NCI-H187 treated with DMSO at 0.1 percent for 48 hours (cell line): ENCODE data around the gene XPNPEP2.
"Not testable (repeated sequence)": the region's sequence is repeated elsewhere in the genome, so short reads cannot be mapped to it uniquely, and the experiment has no call there.

ENCODE experiments used
- DNase-seq: peaks from one replicate; lab custom pipeline; 2025; lab: John Stamatoyannopoulos, UW

Gene XPNPEP2

DNA sequence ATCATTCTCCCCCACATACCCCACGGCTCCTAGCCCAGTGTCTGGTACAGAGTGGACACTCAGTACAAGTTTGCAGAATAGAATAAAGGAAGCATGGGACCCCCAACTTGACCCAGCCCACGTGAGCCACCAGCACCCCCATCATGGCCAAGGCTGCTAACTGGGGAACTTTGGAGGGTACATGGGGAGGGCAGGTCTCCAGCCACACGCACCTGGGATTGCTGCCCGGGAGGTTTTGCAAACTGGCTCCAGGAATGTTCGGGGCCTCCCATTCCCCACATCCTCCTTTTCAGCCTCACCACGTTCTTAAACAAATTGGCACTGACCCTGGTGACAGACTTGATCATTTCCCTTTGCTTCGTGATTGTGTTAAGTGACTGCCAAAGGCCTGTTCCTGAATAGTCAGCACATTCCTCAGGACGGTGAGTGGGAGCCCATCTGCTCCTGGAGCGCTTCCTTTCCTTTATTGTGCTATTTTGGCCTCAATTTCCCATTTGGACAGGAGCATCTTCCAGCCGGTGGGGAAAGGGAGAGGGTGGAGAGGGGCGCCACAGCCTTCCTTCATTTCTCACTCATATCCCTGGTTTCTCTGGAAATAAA is 18.7 kb upstream of the XPNPEP2 start:
- no peak for DNase-seq

DNA sequence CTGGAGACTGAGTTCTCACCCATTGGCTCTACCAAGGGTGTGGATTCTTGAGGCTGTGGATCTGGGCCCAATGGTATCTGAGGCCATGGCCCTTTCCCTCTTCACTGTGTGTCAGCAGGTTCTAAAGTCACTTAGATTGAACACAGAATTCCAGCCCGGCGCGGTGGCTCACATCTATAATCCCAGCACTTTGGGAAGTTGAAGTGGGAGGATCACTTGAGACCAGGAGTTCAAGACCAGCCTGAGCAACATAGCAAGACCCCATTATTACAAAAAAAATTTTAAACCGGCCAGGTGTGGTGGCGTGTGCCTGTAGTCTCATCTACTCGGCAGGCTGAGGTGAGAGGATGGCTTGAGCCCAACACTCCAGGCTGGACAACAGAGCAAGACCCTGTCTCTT is 18.0 kb upstream of the XPNPEP2 start:
- DNase-seq = no peak

DNA sequence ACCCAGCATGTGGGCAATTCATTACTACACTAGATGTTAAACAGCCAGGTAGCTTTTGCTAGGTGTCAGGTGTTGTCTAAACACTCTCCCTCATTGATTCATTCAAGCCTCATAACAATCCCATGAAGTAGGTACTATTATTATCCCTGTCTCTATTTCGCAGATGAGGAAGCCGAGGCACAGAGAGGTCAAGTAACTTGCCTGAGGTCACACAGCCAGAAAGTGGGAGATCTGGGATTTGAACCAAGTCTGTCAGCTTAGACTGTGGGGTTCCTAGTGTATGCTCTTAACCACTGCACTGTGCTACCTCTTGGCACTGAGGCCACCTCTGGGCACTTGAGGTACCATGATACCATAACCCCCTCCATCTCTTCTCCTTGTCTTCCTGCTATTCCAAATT is 17.4 kb upstream of the XPNPEP2 start:
- no peak for DNase-seq

DNA sequence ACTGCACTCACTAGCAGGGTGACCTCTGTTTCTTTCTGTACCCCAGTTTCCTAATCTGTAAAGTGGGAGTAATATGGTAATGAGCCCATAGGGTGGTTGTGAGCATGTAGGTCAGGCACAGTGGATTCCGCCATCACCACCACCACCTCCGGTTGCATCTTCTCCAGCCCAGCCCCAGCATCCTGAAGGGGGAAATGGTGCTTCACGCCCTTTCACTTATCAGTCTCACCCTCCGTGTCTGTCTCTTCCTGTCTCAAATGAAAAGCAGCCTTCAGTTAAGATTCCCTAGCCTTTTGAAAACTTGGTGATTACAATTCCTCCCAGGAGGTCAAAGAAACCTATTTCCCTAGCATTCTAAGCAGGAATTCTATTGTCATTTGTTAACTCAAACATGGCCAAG is 16.9 kb upstream of the XPNPEP2 start:
- DNase-seq = no peak

DNA sequence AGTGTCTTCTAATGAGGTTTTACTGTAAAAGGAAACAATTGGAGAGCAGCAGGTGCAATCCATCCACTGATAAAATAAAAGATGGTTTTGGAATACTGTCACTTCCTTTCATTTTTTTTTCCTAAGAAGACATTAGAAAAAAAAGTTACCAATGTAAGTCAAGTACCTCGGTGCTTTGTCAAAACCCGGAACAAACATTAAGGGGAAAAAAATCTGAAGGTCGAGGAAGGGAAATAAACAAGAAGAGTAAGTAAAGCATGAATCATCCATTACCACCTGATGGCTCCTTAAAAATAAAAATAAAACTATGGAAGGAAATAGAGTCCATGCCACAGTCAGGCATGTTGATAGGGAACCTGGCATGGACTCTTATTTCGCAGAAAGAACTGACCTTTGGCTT is 15.3 kb upstream of the XPNPEP2 start:
- DNase-seq = no peak

DNA sequence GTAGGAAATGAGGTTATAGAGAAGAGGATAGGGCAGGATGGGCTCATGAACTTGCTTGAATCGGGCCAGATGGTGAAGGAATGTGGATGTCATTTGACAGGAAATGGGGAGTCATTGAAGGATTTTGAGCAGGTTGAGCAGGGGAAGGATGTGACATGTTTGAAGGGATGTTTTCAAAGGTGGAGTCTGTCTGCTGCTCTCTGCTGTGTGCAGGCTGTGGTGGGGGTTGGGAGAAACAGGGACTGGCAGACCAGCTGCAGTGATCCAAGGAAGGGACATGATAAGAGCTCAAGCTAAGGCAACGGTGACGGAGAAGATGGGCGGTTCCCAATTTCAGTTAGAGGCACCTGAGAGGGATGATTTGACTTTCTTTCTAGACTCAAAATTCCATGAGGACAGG is 14.0 kb upstream of the XPNPEP2 start:
- no peak for DNase-seq

DNA sequence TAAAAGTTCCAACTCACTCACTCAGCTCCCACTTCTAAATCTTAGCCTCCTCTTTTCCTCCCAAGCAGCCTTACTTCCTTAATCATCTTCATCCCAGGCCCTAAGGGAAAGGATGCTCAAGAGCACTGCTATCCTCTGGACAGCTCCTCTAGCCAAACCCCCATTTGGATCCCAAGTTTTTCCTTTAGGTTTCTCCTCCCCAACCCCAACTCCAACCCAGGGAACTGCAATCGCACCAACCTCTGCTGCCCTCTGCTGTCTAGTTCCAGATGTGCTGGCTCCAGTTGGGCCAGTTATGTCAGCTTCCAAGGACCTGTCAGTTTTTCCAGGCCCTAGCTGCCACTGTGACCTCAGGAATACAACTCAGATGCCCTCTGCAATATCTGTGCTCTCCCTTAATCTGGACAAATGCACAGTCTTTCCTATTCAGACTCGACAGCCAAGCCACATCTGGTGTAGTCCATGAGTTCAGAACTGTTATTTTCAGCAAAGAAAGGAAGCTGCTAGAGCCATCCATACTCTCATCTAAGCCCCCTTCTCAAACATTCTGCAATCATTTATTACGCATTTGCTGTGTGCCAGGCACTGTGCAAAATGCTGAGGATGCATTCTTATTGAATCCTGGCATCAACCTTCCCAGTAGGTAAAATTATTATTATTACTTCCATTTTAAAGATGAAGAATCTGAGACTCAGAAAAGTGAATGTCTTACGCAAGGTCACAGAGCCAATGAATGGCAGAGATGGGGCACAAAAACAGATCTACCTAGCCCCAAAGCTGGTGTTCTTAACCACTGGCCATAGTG is 12.3 kb upstream of the XPNPEP2 start:
- no peak for DNase-seq

DNA sequence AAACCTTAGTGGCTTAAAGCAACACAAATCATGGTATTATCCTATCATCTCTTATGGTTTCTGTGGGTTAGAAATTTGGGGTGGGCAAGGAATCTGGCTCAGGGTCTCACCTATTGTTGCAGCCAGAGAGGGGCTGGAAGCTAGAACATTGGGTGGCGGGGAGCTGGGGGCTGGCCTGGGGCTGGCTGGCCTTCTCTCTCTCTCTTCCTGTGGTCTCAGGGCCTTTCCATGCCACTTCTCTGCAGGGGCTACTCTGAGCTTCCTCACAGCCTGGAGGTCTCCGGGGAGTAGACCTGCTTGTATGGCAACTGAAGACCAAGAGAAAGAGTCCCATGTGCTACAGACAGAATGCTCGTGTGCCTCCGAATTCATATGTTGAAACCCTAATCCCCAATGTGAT is 10.7 kb upstream of the XPNPEP2 start:
- no peak for DNase-seq

DNA sequence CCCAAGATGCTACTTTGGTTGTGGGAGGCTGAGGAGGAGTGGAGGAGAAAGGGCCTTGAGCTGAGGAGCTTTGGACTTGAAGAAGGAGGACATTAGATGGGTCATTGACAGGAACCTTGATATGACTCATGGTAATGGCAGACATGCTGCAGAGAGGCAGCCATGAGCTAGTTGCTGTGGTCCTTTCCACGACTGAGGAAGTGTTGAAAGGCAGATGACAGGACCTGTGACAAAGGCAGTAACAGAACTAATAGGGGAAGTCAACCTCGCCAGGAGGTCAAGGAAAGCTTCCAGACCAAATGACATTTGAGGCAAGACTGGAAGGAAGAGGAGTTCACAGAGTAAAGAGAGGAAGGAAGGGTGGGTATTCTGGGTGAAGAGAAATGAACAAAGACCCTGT is 7.6 kb upstream of the XPNPEP2 start:
- DNase-seq = no peak

DNA sequence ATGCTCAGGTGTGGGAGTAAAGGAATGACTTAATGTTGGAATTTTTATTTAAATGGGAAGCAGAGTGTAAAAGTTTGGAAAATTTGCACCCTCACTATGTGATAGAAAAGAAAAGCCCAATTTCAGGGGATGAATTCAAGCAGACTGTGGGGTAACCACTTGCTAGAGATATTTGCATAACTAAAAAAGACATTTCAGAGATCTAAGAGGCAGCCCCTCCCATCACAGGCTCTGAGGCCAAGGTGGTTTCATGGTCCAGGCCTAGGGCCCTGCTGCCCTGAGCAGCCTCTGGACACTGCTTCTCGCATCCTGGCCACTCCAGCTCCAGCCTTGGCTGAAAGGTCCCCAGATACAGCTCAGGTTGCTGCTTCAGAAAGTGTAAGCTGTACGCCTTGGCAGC is 5.9 kb upstream of the XPNPEP2 start:
- no peak for DNase-seq

DNA sequence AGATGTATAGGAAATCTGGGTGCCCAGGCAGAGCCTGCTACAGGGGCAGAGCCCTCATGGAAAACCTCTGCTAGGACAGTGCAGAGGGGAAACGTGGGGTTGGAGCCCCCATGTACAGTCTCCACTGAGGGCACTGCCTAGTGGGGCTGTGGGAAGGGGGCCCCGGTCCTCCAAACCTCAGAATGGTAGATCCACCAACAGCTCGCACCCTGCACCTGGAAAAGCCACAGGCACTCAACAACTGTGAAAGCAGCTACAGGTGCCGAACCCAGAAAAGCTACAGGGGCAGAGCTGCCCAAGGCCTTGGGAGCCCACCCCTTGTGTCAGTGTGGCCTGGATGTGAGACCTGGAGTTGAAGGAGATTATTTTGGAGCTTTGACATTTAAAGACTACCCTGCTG is 5.4 kb upstream of the XPNPEP2 start:
- no peak for DNase-seq

DNA sequence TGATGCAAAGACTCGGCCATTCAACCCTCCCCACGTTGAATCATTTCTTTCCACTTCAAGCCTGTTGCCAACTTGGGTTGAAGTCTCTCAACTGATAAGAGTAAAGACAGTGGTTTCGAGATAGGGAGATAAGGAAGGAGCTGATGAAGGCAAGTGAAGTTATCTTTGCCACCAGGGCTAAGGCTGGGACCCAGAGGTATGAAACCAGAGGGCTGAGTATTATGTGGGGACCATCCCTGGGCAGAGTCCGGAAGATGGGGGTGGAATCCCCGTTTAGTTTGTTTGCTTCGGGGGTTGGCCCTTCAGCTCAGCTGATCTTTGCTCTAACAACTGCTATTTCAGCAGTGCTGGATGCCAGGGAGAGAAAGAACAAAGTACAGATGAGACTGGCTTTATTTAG is 2.3 kb upstream of the XPNPEP2 start:
- no peak for DNase-seq

DNA sequence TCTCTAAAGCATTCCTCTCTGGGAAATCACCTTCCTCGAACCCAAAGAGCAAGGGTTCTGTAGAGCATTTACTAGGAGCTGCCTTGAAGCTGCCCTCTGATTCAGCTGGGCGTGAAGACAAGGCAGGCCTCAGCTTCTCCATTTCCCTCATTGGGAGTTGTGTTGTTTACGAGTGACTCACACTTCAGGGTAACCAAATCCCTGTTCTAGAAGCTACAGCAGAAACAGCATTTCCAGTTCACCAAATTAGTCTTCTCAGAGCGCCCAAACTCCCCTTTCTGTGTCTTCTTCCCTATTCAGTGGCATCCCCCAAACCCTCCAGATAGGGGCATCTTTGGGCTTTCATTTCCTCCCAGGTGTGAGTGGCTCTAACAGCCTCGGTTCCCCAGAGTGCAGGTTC is 863 bp upstream of the XPNPEP2 start:
- DNase-seq = no peak

DNA sequence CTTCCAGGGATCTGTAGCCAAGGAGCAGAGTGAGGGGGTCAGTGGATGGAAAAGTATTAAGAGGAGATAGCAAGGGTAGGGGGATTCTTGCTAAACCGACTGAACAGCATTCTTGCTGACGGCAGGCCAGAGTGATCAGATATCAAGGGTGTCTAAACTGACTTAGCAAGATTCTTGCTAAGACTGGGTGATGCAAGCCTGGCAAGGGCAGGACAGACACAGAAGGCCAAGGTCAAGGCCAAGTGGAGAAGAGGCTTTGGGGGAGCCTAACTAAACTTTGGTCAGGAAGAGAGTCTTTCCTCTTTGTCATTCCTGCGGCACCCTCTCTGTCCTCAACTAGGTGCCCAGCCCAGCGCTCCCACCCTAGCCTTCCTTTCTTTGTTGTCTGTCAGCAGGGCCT is 799 bp downstream of the XPNPEP2 start:
- DNase-seq = no peak

DNA sequence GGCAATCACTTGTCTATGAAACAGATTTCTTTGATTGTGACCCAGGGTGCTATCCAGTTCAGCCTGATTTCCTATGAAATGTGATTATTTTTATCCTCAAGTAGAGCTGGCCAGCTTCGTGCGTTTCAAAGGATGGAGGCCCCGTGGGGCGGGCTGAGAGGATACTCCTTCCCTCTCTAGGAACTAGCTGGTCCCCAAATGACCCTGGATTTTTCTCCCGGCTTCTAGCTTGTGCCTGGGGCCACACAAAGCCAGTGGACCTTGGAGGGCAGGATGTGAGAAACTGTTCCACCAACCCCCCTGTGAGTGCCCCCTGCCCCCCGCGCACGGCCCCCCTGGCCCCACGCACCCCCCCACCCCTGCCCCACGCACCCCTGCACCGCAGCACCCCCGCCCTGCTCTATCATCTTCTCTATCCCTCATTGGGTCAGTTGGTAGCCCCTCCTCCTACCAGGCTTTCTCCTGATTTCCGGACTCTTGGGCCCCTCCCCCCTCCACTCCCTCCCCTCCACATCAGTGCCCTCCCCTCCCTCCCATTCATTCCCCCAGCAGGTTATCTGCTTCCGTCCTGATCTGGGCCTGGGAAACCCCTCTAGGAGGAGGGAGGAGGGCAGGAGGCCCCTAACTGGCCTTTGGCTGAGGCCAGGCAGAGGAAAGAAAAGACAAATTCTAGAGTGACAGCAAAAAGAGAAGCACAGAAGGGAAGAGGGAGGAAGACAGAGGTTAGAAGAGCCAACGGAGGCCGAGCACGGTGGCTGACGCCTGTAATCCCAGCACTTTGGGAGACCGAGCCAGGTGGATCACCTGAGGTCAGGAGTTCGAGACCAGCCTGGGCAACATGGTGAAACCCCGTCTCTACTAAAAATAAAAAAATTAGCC is 3.3 kb downstream of the XPNPEP2 start:
- no peak for DNase-seq

DNA sequence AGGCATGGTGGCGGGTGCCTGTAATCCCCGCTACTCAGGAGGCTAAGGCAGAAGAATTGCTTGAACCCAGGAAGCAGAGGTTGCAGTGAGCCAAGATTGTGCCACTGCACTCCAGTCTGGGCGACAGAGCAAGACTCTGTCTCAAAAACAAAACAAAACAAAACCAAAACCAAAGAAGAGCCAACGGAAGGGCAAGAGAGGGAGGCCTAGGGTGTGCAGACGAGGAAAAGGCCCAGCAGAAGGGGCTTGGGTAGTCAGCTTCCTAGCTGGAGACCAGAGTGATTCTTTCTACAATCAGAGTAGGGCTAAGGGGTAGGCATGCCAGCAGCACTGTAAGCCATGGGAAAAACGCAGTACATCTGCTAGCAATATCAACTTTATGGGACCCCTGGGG is 4.0 kb downstream of the XPNPEP2 start:
- DNase-seq = not testable (repeated sequence)

DNA sequence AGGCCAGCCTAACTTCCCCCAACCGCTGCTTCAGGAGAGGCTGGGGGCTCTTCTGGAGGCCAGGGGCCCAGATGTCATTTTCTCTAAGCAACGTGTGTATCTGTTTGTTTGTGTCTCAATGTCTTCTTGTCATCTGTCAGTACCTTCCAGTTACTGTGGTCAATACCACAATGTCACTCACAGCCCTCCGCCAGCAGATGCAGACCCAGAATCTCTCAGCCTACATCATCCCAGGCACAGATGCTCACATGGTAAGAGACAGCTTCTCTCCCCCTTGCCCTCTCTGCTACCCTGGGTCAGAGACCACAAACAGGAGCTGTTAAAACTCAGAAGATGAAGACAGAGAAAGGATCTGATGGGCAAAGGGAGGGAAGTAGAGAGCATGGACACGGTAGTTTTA is 5.0 kb downstream of the XPNPEP2 start:
- no peak for DNase-seq

DNA sequence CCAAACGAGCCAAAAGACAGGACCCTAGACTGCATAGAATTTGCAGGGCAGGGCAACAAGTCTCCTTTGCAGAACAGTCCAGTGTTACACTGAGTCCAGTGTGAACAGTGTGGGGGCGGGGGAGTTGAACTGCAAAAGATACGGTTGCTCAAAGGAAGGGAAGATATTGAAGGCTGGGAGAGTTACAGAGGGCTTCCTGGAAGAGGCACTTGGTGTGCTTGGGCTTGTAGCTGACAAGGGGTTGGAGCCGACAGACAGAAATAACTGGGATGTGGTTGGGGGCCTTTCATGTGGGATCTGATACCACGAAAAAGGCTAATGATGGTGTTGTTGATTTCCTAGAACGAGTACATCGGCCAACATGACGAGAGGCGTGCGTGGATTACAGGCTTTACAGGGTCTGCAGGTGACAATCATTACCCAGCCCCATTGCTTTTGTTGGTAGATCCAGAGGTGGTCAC is 6.1 kb downstream of the XPNPEP2 start:
- DNase-seq = no peak

DNA sequence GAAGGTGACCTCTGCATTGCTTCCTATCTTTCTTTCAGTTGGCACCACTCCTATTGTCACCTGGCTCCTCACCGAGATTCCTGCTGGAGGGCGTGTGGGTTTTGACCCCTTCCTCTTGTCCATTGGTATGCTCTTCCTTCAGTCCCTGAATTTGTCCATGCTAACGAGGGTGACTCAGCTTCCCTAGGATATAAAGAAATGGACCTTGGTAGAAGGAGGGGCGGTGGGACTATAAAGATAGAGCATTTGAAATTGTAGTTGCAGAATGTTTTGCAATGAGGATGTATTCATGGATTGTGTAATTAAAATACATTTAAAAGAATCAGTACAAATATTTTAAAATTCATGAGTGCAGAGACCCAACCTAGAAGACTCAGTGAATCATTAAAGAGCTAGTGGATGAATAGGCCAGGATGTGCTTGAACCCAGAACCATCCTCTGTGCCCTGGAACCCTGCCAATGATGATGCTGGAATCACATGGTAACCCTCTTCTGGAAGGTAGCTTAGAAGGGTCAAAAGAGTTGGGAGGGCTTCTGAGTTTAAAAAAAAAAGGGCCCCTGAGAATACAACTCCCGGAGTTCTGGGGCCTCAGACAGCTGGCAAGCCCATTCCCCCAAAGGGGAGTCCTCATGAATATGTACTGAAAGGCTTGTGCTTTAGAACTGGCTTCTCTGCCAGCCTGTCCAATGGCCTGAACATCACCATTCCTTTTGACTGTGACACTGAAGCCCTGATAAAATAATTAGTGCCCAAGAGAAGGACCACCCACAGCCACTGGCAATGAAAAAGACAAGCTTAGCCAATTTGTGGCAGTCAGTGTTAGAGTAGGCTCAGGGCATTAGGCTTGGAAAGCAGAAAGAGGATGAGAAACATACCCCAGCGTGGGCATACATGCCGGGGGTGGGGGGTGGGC is 8.0 kb downstream of the XPNPEP2 start:
- DNase-seq = no peak

DNA sequence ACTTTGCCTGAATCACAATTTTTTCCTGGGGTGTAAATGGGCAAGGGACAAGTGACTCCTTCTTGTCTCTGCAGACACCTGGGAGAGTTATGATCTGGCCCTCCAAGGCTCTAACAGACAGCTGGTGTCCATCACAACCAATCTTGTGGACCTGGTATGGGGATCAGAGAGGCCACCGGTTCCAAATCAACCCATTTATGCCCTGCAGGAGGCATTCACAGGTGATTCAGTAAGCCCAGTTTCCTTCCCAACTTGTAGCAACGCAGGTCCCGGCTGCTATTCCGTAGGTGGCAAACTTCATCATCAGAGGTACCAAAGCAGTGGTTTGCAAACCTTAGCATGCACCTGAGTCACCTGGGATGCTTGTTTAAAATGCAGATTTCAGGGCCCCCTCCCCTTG is 8.8 kb downstream of the XPNPEP2 start:
- DNase-seq = no peak

DNA sequence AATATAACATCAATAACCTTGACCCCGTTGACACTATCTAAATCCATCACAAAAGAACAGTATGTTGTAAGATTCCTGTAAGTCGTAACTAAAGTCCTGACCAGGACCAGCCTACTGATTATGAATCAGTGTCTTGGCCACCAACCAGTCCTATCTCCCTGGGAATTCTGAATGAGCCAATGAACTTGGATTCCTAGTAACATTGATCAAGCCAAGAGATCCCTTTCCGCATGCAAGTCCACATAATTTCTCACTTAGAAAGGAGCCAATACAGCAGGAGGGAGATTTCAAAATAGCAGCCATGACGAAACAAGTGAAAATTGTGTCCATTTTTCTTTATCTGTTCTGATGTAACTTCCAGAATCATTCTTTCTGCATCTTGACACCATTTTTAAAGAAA is 9.5 kb downstream of the XPNPEP2 start:
- no peak for DNase-seq

DNA sequence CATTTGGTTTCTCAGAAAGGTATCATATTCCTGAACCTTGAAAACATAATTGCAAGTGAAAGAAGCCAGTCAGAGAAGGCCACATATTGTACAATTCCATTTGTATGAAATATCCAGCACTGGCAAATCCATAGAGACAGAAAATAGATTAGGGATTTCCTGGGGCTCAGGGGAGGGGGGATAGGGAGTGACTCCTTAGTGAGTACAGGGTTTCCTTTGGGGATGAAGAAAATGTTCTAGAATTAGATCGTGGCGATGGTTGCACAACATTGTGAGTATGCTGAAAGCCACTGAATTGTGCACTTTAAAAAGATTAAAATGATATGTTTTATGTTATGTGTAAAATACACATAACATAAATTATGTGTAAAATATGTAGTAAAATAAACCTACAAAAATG is 10.3 kb downstream of the XPNPEP2 start:
- no peak for DNase-seq
